OCI-LY3 (cell line): ENCODE data around the gene ALDH1L1.

ENCODE experiments used
- H2AFZ ChIP-seq: fragments of 200-600, 300-600 bp; shearing (Covaris generic); 2 replicates; pipeline ENCODE4 v1.6.0; 2014; ENCODE audit warnings: antibody characterized with exemption, low read depth, low read length
- H3K27ac ChIP-seq: fragments of 200-600, 300-600 bp; sonication (generic); 2 replicates; pipeline ENCODE4 v1.5.1; 2014; ENCODE audit warnings: mild to moderate bottlenecking, low read length, moderate library complexity, mixed read lengths
- H3K27me3 ChIP-seq: fragments of 200-600, 300-600 bp; sonication (generic); 2 replicates; pipeline ENCODE4 v1.6.1; 2014; ENCODE audit warnings: low read depth, low read length, mixed read lengths
- H3K36me3 ChIP-seq: fragments of 200-600, 300-600 bp; sonication (generic); replicated peaks from 2 replicates; pipeline ENCODE3; 2014; ENCODE audit warnings: low read depth, low read length, mixed read lengths
- H3K4me1 ChIP-seq: fragments of 300-600, 200-600 bp; sonication (generic); 2 replicates; pipeline ENCODE4 v1.6.1; 2014; ENCODE audit warnings: low read length, mixed read lengths
- H3K4me2 ChIP-seq: fragments of 200-600, 300-600 bp; sonication (generic); 2 replicates; pipeline ENCODE4 v1.6.1; 2014; ENCODE audit warnings: low read length, mixed read lengths
- H3K4me3 ChIP-seq: fragments of 300-600, 200-600 bp; sonication (generic); 2 replicates; pipeline ENCODE4 v1.5.1; 2014; ENCODE audit warnings: antibody characterized with exemption, mild to moderate bottlenecking, low read length, moderate library complexity
- H3K79me2 ChIP-seq: fragments of 300-600, 200-600 bp; shearing (Covaris generic); 2 replicates; pipeline ENCODE4 v1.6.1; 2014; ENCODE audit warnings: mild to moderate bottlenecking, low read length, mixed read lengths
- H3K9ac ChIP-seq: fragments of 300-600, 200-600 bp; shearing (Covaris generic); 2 replicates; pipeline ENCODE4 v1.6.0; 2014; ENCODE audit warnings: mild to moderate bottlenecking, low read length, moderate library complexity
- H3K9me3 ChIP-seq: fragments of 200-600, 300-600 bp; shearing (Covaris generic); 2 replicates; pipeline ENCODE4 v1.6.1; 2014; ENCODE audit warnings: low read length, mixed read lengths; ENCODE audit not compliant: insufficient read depth
- H4K20me1 ChIP-seq: fragments of 200-600, 300-600 bp; sonication (generic); 2 replicates; pipeline ENCODE4 v1.6.1; 2016; ENCODE audit warnings: low read length, mixed read lengths; ENCODE audit not compliant: insufficient read depth
- CTCF ChIP-seq: fragments of 200-600, 300-600 bp; sonication (generic); IDR thresholded peaks from 2 replicates; pipeline ENCODE4 v1.5.1; 2014; ENCODE audit warnings: antibody characterized with exemption, low read length, low read depth
- EZH2phosphoT487 ChIP-seq: fragments of 200-600 bp; shearing (Covaris generic); IDR thresholded peaks from 2 replicates; pipeline ENCODE4 v1.6.1; 2018; ENCODE audit warnings: antibody characterized with exemption, mixed run types, low read depth

Gene ALDH1L1

DNA sequence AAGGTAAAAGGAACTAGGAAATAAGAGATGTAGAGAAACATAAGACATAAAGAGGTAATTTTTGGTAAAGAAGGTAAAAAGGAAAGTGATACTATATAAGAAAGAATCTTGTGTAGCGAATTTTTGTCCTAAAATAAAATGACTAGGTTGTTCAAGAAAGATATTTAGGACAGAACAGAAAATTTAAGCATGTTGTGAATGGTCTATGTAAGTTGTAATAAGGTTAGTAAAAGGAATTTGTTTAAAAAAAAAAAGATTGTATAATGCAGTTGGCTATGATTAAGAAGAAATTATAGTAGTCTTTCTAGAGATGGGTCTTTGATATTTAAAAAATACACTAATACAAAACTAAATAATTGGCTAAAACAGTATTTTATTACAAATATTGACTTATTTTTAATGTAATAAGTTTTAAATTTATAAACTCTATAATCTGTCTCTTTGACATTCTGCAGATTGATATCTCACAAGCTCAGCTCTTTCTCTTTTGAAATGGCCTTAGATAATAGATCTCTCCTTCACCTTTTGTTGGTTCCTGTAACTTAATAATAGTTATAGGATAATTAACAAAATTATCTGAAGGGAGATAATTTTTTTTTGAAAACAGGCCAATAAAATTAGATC lies 92.7 kb downstream of the ALDH1L1 start:
- no peak overlapping the region for H3K4me2 ChIP-seq
- no peak overlapping the region for H2AFZ ChIP-seq
- TF ChIP-seq EZH2phosphoT487: no peak
- TF ChIP-seq CTCF: no peak
- H3K9me3 ChIP-seq: 0 out of 2 replicates have a peak, but pooled peaks cover 3% of the 10 kb centered on the region
- H3K27ac ChIP-seq: no peak overlapping the region
- no peak overlapping the region for H3K9ac ChIP-seq
- H3K4me3 ChIP-seq: no peak overlapping the region
- H3K27me3 ChIP-seq: no peaks in the 10 kb centered on the region
- H3K4me1 ChIP-seq: no peaks in the 10 kb centered on the region
- no peaks in the 10 kb centered on the region for H3K36me3 ChIP-seq
- H3K79me2 ChIP-seq: no peaks in the 10 kb centered on the region
- no peaks in the 10 kb centered on the region for H4K20me1 ChIP-seq

DNA sequence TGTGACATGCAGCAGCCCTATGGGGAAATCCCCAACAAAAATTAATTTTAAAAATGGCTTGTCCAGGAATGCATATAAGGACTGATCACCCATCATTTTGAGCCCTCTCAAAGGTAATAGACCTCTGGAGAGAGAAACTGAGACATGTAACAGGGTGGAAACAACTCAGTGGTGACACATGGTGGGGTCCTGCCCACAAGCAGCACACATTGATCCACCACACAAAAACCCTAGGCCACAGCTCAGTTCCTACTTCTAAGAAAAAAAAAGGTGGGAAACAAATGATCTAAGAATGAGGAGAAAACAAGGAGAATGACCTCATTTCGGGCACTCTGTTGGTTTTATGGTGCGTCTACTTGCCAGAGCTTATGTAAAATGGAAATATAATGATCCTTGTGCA lies 94.5 kb downstream of the ALDH1L1 start:
- H3K79me2 ChIP-seq: no peaks in the 10 kb centered on the region
- no peaks in the 10 kb centered on the region for H3K4me1 ChIP-seq
- no peak overlapping the region for H3K4me2 ChIP-seq
- no peaks in the 10 kb centered on the region for H3K27me3 ChIP-seq
- H3K27ac ChIP-seq: no peak overlapping the region
- H3K4me3 ChIP-seq: no peak overlapping the region
- TF ChIP-seq EZH2phosphoT487 (no peak), CTCF (no peak)
- H3K36me3 ChIP-seq: no peaks in the 10 kb centered on the region
- no peak overlapping the region for H3K9ac ChIP-seq
- H2AFZ ChIP-seq: no peak overlapping the region
- 0 out of 2 replicates have a peak, but pooled peaks cover 3% of the 10 kb centered on the region for H3K9me3 ChIP-seq
- H4K20me1 ChIP-seq: no peaks in the 10 kb centered on the region

DNA sequence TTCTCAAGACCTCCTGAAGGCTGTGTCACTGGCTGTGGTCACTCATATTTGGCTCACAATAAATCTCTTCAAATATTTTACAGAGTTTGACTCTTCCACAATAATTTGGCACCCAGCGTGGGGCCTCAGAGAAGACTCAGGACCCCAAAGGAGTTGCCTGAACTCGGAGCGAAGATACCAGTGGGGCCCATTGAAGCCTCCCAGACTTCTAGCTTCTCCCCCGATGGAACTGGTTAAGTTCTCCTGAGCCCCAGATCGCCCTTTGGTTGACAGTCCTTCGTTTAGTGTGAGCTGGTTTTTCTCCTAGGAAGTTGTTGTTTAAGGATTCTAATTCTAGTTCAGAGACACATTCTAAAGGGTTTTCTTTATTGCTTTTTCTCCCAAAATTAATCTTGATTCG lies 95.1 kb downstream of the ALDH1L1 start:
- Histone ChIP-seq H2AFZ (no peak overlapping the region), H3K4me2 (no peak overlapping the region), H3K9me3 (0 out of 2 replicates have a peak, but pooled peaks cover 3% of the 10 kb centered on the region)

GRCh38 chr3:126084768-126085180 lies 95.6 kb downstream of the ALDH1L1 start:
- Histone ChIP-seq H3K4me3 (peak overlapping the region; percentile 89), H3K36me3 (no peaks in the 10 kb centered on the region), H3K27me3 (no peaks in the 10 kb centered on the region), H3K79me2 (no peaks in the 10 kb centered on the region), H3K4me1 (no peaks in the 10 kb centered on the region), H3K27ac (no peak overlapping the region), H3K4me2 (peak overlapping the region; percentile 87), H4K20me1 (no peaks in the 10 kb centered on the region), H2AFZ (no peak overlapping the region), H3K9ac (peak overlapping the region; percentile 76), H3K9me3 (0 out of 2 replicates have a peak, but pooled peaks cover 3% of the 10 kb centered on the region)
- TF ChIP-seq CTCF (no peak), EZH2phosphoT487 (no peak)

More for the DNA sequence above, 95.1 kb downstream of the ALDH1L1 start:
- TF ChIP-seq EZH2phosphoT487 (no peak), CTCF (no peak)
- H4K20me1 ChIP-seq: no peaks in the 10 kb centered on the region
- no peak overlapping the region for H3K27ac ChIP-seq
- H3K9ac ChIP-seq: no peak overlapping the region
- no peaks in the 10 kb centered on the region for H3K79me2 ChIP-seq
- no peak overlapping the region for H3K4me3 ChIP-seq
- H3K36me3 ChIP-seq: no peaks in the 10 kb centered on the region
- no peaks in the 10 kb centered on the region for H3K4me1 ChIP-seq
- H3K27me3 ChIP-seq: no peaks in the 10 kb centered on the region
